SH-SY5Y (cell line): ENCODE data around the gene ZP2.

Experiments
- GATA2 ChIP-seq: IDR thresholded peaks from 2 replicates; pipeline ENCODE4 v1.6.1; 2011; ENCODE audit warnings: mild to moderate bottlenecking, low read depth, low read length
- GATA3 ChIP-seq: IDR thresholded peaks from 2 replicates; pipeline ENCODE4 v1.6.1; 2011; ENCODE audit warnings: low read depth, mild to moderate bottlenecking, low read length, moderate library complexity

- TF ChIP-seq GATA2: no peak
- TF ChIP-seq GATA3: no peak
Observed at GRCh38 chr16:21222495-21223337, 11.3 kb upstream of the ZP2 start.
